OCI-LY1 (cell line): ENCODE data around the gene FOXK1.

Source experiments
- H2AFZ ChIP-seq: fragments of 200-600 bp; sonication (generic), shearing (Covaris generic); 2 replicates; pipeline ENCODE4 v1.6.0; 2014; ENCODE audit warnings: antibody characterized with exemption, mild to moderate bottlenecking, low read length
- H3F3A ChIP-seq: fragments of 200-600 bp; sonication (generic), shearing (Covaris generic); 2 replicates; pipeline ENCODE4 v1.6.0; 2014; ENCODE audit warnings: mild to moderate bottlenecking, antibody characterized with exemption, low read length, moderate library complexity; ENCODE audit not compliant: insufficient read depth
- H3K27ac ChIP-seq: fragments of 200-600 bp; sonication (generic); 2 replicates; pipeline ENCODE4 v1.5.1; 2014; ENCODE audit warnings: low read length, mixed run types, mild to moderate bottlenecking, low read depth; ENCODE audit not compliant: poor library complexity, severe bottlenecking
- H3K27me3 ChIP-seq: fragments of 200-600 bp; sonication (generic); 2 replicates; pipeline ENCODE4 v1.6.0; 2014; ENCODE audit warnings: antibody characterized with exemption, mild to moderate bottlenecking, low read length, moderate library complexity; ENCODE audit not compliant: insufficient read depth
- H3K36me3 ChIP-seq: fragments of 200-600 bp; sonication (generic); 2 replicates; pipeline ENCODE4 v1.6.1; 2014; ENCODE audit warnings: mild to moderate bottlenecking, antibody characterized with exemption, low read length, moderate library complexity, mixed read lengths; ENCODE audit not compliant: insufficient read depth
- H3K4me1 ChIP-seq: fragments of 200-600 bp; sonication (generic); 2 replicates; pipeline ENCODE4 v1.5.1; 2014; ENCODE audit warnings: mild to moderate bottlenecking, low read length, moderate library complexity; ENCODE audit not compliant: insufficient read depth, severe bottlenecking
- H3K4me2 ChIP-seq: fragments of 200-600 bp; sonication (generic), shearing (Covaris generic); 2 replicates; pipeline ENCODE4 v1.6.1; 2014; ENCODE audit warnings: low read length
- H3K4me3 ChIP-seq: fragments of 200-600 bp; sonication (generic); 2 replicates; pipeline ENCODE4 v1.5.1; 2014; ENCODE audit warnings: low read length, low read depth, mild to moderate bottlenecking, mixed read lengths; ENCODE audit not compliant: poor library complexity, severe bottlenecking
- H3K79me2 ChIP-seq: fragments of 200-600 bp; shearing (Covaris generic); 2 replicates; pipeline ENCODE4 v1.6.1; 2016; ENCODE audit warnings: mixed run types, low read length, mixed read lengths; ENCODE audit not compliant: insufficient read depth
- H3K9ac ChIP-seq: fragments of 200-600 bp; sonication (generic), shearing (Covaris generic); 2 replicates; pipeline ENCODE4 v1.6.1; 2014; ENCODE audit warnings: mild to moderate bottlenecking, low read length, mixed read lengths
- H3K9me2 ChIP-seq: fragments of 200-600 bp; sonication (generic), shearing (Covaris generic); 2 replicates; pipeline ENCODE4 v1.6.1; 2014; ENCODE audit warnings: low read depth, mild to moderate bottlenecking, low read length, mixed read lengths
- H3K9me3 ChIP-seq: fragments of 200-600 bp; shearing (Covaris generic); 2 replicates; pipeline ENCODE4 v1.6.1; 2014; ENCODE audit warnings: low read length, mixed read lengths
- H4K20me1 ChIP-seq: fragments of 200-600 bp; sonication (generic), shearing (Covaris generic); 2 replicates; pipeline ENCODE4 v1.6.0; 2016; ENCODE audit warnings: mild to moderate bottlenecking, low read length; ENCODE audit not compliant: insufficient read depth
- CTCF ChIP-seq: fragments of 200-600 bp; sonication (generic), shearing (Covaris generic); IDR thresholded peaks from 2 replicates; pipeline ENCODE4 v1.5.1; 2017; ENCODE audit warnings: mild to moderate bottlenecking, antibody characterized with exemption, low read length, moderate library complexity, mixed read lengths
- EZH2 ChIP-seq: fragments of 200-600 bp; sonication (generic), shearing (Covaris generic); IDR thresholded peaks from 2 replicates; pipeline ENCODE4 v1.8.0; 2017; ENCODE audit warnings: borderline replicate concordance, mixed run types, mild to moderate bottlenecking, antibody characterized with exemption, low read length, moderate library complexity, mixed read lengths

The FOXK1 gene

DNA sequence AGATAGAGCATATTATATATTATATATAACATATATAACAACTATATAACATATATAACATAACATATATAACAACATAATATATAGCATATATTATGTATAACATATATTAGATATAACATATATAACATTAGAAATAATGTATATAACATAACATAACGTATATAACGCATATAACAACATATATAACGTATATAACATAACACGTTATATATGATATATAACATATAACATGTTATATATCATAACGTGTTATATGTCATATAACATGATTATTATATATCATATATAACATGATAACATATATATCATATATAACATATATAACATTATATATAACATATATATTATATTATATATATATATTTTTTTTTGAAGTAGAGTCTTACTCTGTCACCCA, 97.0 kb downstream of the FOXK1 start:
- Histone ChIP-seq H3K27ac (no peak overlapping the region), H3K9me3 (no peaks in the 10 kb centered on the region), H3K4me3 (no peak overlapping the region), H3K36me3 (peaks cover 32% of the 10 kb centered on the region), H4K20me1 (no peaks in the 10 kb centered on the region), H3K9ac (no peak overlapping the region), H3K4me2 (no peak overlapping the region), H3K9me2 (no peaks in the 10 kb centered on the region), H3F3A (no peaks in the 10 kb centered on the region), H2AFZ (no peak overlapping the region), H3K79me2 (peaks cover 6% of the 10 kb centered on the region; the same call in 1 of the 2 replicates), H3K4me1 (peaks cover 18% of the 10 kb centered on the region), H3K27me3 (no peaks in the 10 kb centered on the region)
- TF ChIP-seq CTCF (no peak), EZH2 (no peak)

- Histone ChIP-seq H3K27ac (no peak overlapping the region), H4K20me1 (no peaks in the 10 kb centered on the region), H3K4me3 (no peak overlapping the region), H2AFZ (no peak overlapping the region), H3K27me3 (no peaks in the 10 kb centered on the region), H3K4me1 (peaks cover 3% of the 10 kb centered on the region), H3K4me2 (no peak overlapping the region), H3K9ac (no peak overlapping the region), H3K79me2 (no peaks in the 10 kb centered on the region), H3K9me2 (no peaks in the 10 kb centered on the region), H3F3A (no peaks in the 10 kb centered on the region), H3K9me3 (no peaks in the 10 kb centered on the region), H3K36me3 (peaks cover 42% of the 10 kb centered on the region)
- TF ChIP-seq CTCF (no peak), EZH2 (no peak)
Measured at GRCh38 chr7:4781366-4782069, 99.4 kb downstream of the FOXK1 start.

DNA sequence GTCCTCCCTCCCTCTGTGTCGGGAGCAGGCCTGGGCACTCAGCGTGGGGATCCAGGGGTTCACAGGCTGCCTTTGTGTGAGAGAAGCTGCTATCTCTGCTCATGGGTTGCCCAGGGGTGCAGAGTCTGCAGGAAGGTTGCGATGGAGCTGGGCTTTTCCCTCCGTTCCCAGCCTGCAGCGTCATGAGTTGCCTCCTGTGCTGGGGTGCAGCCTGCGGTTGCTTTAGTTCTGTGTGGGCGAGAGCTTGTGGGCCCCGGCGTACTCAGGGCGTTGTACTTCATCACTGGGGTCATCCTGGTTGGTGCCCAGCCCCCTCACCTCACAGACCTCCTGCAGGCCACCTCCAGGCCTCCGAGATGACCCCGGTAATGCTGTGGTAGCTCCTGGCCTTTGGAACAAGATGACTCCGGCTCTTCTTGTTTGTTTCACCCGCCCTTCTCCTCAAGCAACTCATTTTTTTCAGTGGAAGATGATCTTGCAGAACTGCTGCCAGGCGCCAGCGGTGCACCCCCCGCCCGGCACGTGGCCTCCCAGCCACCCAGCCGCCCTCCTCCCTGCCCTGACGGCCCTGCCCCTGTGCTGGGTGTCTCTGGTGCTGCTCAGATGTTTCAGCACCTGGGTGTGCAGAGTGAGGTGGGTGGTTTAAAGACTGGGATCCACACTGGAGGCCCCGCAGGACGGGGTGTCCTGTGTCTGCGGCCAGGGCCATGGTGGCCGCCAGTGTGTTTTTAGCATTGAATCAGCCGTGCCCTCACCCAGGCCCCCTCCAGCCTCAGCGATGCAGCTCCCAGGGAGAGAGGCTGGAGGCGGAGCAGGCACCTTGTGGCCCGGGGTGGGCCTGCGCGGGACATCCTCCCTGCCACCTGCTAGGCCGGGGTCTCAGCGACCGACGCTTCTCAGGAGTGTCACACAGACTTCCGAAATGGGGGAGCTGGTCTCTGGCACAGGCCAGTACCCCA, 100.5 kb downstream of the FOXK1 start:
- Histone ChIP-seq H3K9me3 (no peaks in the 10 kb centered on the region), H3K4me2 (no peak overlapping the region), H2AFZ (no peak overlapping the region), H3K9me2 (no peaks in the 10 kb centered on the region), H3K9ac (no peak overlapping the region), H3K4me1 (no peaks in the 10 kb centered on the region), H3K27me3 (no peaks in the 10 kb centered on the region), H3K79me2 (no peaks in the 10 kb centered on the region), H3K36me3 (peaks cover 45% of the 10 kb centered on the region), H3K27ac (no peak overlapping the region), H4K20me1 (no peaks in the 10 kb centered on the region), H3F3A (no peaks in the 10 kb centered on the region), H3K4me3 (no peak overlapping the region)
- TF ChIP-seq EZH2 = no peak
- no peak for TF ChIP-seq CTCF
